NCI-H748 (cell line): ENCODE data around the gene PSMG3.

Experiments used
- DNase-seq: peaks from one replicate; lab custom pipeline; 2025; ENCODE audit not compliant: unreplicated experiment; lab: John Stamatoyannopoulos, UW

PSMG3 gene

GRCh38 chr7:1546909-1547776, 22.7 kb downstream of the PSMG3 start:
- no peak for DNase-seq

GRCh38 chr7:1546274-1546908, 23.4 kb downstream of the PSMG3 start:
- DNase-seq = no peak

- DNase-seq = no peak
Measured at GRCh38 chr7:1545417-1546246, 24.2 kb downstream of the PSMG3 start.

GRCh38 chr7:1544896-1545416, 24.9 kb downstream of the PSMG3 start:
- no peak for DNase-seq

GRCh38 chr7:1544178-1544895, 25.5 kb downstream of the PSMG3 start:
- no peak for DNase-seq

- no peak for DNase-seq
Measured at GRCh38 chr7:1543826-1544177, 26.0 kb downstream of the PSMG3 start.

GRCh38 chr7:1542841-1543747, 26.7 kb downstream of the PSMG3 start:
- no peak for DNase-seq

GRCh38 chr7:1542329-1542728, 27.5 kb downstream of the PSMG3 start:
- no peak for DNase-seq

- no peak for DNase-seq
Measured at GRCh38 chr7:1541431-1542162, 28.2 kb downstream of the PSMG3 start.

GRCh38 chr7:1540776-1541271, 29.0 kb downstream of the PSMG3 start:
- DNase-seq = no peak

GRCh38 chr7:1539882-1540775, 29.7 kb downstream of the PSMG3 start:
- DNase-seq = no peak

GRCh38 chr7:1539181-1539881, 30.5 kb downstream of the PSMG3 start:
- DNase-seq = no peak

GRCh38 chr7:1538544-1539180, 31.2 kb downstream of the PSMG3 start:
- no peak for DNase-seq

- DNase-seq = peak; percentile 84
Measured at GRCh38 chr7:1537535-1538412, 32.1 kb downstream of the PSMG3 start.

- DNase-seq = no peak
Measured at GRCh38 chr7:1536743-1537534, 32.9 kb downstream of the PSMG3 start.
